Prostate gland (tissue), 2 donors: ENCODE measurements around the gene CTSA.

Experiments
- POLR2AphosphoS5 ChIP-seq: sonication (generic); formaldehyde crosslinking; IDR thresholded peaks from one replicate; pipeline ENCODE4 v1.6.1; 2017; ENCODE audit warnings: antibody characterized with exemption
- TF ChIP-seq, protein P1 (sequence below), 4 experiments: fragments of 200-600 bp in 2 of 4; fragments of 450-650 bp in 2 of 4; sonication (generic) in 2 of 4; IDR thresholded peaks; 1 replicate in 3 of 4; 2 replicates in 1 of 4; pipeline ENCODE4 v1.5.1; 2016 to 2019; ENCODE audit warnings: antibody characterized with exemption in 4 of 4, mild to moderate bottlenecking in 2 of 4, moderate library complexity in 2 of 4

DNA sequence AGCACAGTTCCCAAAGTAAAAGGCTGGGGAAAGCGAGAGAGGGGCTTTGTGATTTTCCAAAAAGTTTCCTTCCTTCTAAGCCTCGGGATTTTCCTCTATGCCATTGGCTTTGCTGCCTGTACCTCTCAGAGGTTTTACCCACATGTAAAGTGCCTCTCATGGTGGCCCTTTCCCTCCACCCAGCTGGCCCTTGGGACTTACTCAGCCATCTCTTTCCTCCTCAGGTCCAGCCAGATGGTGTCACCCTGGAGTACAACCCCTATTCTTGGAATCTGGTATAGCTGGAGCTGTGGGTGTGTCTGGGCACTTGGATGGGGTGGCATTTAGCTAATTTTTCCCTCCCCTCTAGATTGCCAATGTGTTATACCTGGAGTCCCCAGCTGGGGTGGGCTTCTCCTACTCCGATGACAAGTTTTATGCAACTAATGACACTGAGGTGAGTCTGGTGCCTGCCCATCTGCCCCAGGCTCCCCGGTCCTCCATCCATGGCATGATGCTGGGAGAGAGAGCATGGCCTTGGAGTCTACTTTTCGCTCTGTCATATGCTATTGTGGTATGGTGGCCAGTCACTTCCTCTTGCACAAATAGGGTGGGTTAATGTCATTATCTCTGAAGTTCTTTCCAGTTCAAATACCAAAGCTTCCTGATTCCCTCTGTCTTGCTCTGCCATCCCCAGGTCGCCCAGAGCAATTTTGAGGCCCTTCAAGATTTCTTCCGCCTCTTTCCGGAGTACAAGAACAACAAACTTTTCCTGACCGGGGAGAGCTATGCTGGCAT lies 1.1 kb downstream of the CTSA start:
- TF ChIP-seq, protein P1, sequence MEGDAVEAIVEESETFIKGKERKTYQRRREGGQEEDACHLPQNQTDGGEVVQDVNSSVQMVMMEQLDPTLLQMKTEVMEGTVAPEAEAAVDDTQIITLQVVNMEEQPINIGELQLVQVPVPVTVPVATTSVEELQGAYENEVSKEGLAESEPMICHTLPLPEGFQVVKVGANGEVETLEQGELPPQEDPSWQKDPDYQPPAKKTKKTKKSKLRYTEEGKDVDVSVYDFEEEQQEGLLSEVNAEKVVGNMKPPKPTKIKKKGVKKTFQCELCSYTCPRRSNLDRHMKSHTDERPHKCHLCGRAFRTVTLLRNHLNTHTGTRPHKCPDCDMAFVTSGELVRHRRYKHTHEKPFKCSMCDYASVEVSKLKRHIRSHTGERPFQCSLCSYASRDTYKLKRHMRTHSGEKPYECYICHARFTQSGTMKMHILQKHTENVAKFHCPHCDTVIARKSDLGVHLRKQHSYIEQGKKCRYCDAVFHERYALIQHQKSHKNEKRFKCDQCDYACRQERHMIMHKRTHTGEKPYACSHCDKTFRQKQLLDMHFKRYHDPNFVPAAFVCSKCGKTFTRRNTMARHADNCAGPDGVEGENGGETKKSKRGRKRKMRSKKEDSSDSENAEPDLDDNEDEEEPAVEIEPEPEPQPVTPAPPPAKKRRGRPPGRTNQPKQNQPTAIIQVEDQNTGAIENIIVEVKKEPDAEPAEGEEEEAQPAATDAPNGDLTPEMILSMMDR (IDR thresholded peaks at IDR 0.05) = no peak
- no peak for TF ChIP-seq POLR2AphosphoS5
